ENCODE measurements around the gene GCC2. TPM values are rescaled to one million over a fixed set of nuclear protein-coding genes. Genes with fewer than 3 reads are reported as not detected.

GCC2 gene
- total and polyA plus RNA-seq, 2 of the 13 experiments (the other 11 are each of a cell fraction or from before 2014, with no cell fraction given), result 17.6 to 22.5 TPM

DNA sequence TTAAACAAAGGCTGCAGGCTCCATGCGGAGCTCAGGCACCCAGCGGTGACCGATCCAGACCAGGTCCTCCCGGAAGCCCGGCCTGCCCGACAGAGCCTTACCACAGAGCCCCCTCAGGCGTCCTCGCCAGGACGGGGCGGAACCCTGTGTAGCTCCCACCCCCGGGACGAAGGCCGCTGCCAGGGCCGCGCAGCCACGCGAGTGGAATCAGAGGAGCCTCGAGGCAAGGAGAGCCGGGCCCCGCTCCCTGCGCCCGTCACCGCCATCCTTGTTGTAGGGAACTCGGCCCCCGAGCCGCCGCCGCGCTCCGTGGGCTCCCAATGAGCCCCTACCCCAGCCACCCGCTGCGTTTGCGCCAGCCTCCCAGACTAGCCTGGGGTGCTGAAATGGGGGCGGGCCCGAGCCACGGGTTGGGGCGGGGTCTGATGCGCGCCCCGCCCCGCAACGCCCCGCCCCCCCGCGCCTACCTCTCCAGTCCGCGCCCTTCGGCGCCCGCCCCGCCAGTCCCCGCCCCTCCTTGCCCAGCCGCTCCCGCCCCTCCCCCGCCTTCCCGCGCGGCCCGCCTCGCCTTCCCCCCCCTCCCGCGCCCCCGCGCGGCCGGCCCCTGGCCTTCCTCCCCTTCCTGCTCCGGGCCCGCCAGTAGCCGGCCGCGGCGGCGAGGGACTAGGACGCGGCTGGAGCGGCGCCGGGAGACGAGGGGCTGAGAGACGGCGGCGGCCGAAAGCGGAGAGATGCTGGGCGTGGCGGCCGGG lies 85.0 kb downstream of the GCC2 start, which contains the start of gene LIMS1 (continued):
- TF ChIP-seq NRL (CRISPR knock-in tag; IDR thresholded peaks at IDR 0.05; ENCODE audit: borderline replicate concordance), result peak; percentile 84
- peak; percentile 62 for TF ChIP-seq PPARG (CRISPR knock-in tag; conservative IDR thresholded peaks at IDR 0.05)
- TF ChIP-seq HCFC1 (IDR thresholded peaks at IDR 0.05; ENCODE audit: low read depth, low read length), result 0 out of 2 replicates have a peak, but pooled peaks have one; percentile 6
- peak; percentile 53; the same call in 1 of the 2 replicates for TF ChIP-seq ZBTB34 (CRISPR knock-in tag; IDR thresholded peaks at IDR 0.05)
- TF ChIP-seq IKZF1 (IDR thresholded peaks at IDR 0.05), result no peak
- TF ChIP-seq, protein P1, sequence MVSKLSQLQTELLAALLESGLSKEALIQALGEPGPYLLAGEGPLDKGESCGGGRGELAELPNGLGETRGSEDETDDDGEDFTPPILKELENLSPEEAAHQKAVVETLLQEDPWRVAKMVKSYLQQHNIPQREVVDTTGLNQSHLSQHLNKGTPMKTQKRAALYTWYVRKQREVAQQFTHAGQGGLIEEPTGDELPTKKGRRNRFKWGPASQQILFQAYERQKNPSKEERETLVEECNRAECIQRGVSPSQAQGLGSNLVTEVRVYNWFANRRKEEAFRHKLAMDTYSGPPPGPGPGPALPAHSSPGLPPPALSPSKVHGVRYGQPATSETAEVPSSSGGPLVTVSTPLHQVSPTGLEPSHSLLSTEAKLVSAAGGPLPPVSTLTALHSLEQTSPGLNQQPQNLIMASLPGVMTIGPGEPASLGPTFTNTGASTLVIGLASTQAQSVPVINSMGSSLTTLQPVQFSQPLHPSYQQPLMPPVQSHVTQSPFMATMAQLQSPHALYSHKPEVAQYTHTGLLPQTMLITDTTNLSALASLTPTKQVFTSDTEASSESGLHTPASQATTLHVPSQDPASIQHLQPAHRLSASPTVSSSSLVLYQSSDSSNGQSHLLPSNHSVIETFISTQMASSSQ (IDR thresholded peaks at IDR 0.05; ENCODE audit: low read depth), result no peak
- TF ChIP-seq, protein P1 (CRISPR knock-in tag; IDR thresholded peaks at IDR 0.05; ENCODE audit: borderline replicate concordance), result peak; percentile 69; the same call in 1 of the 2 replicates
- TF ChIP-seq ZNF773 (CRISPR knock-in tag; IDR thresholded peaks at IDR 0.05; ENCODE audit: borderline replicate concordance), result peak; percentile 68; the same call in 1 of the 2 replicates
- peak; percentile 99 for TF ChIP-seq ZFP82 (CRISPR knock-in tag; IDR thresholded peaks at IDR 0.05; ENCODE audit: borderline replicate concordance)
- peak; percentile 74; the same call in 1 of the 2 replicates for TF ChIP-seq MAZ (IDR thresholded peaks at IDR 0.05; ENCODE audit: borderline replicate concordance, low read depth, low read length)
- TF ChIP-seq MAZ (CRISPR knock-in tag; IDR thresholded peaks at IDR 0.05; ENCODE audit: low read depth), result peak; percentile 88
- TF ChIP-seq, protein P2, sequence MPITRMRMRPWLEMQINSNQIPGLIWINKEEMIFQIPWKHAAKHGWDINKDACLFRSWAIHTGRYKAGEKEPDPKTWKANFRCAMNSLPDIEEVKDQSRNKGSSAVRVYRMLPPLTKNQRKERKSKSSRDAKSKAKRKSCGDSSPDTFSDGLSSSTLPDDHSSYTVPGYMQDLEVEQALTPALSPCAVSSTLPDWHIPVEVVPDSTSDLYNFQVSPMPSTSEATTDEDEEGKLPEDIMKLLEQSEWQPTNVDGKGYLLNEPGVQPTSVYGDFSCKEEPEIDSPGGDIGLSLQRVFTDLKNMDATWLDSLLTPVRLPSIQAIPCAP (CRISPR knock-in tag; IDR thresholded peaks at IDR 0.05; ENCODE audit: low read depth), result no peak; the same call in 1 of the 2 replicates
- TF ChIP-seq ZFP90 (CRISPR knock-in tag; IDR thresholded peaks at IDR 0.05; ENCODE audit: borderline replicate concordance), result peak; percentile 92; the same call in 1 of the 2 replicates
- TF ChIP-seq, protein P3, sequence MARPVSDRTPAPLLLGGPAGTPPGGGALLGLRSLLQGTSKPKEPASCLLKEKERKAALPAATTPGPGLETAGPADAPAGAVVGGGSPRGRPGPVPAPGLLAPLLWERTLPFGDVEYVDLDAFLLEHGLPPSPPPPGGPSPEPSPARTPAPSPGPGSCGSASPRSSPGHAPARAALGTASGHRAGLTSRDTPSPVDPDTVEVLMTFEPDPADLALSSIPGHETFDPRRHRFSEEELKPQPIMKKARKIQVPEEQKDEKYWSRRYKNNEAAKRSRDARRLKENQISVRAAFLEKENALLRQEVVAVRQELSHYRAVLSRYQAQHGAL (CRISPR knock-in tag; IDR thresholded peaks at IDR 0.05; ENCODE audit: not compliant biosample characterization), result peak; percentile 78
- peak; percentile 93; the same call in 1 of the 2 replicates for TF ChIP-seq ZNF605 (CRISPR knock-in tag; IDR thresholded peaks at IDR 0.05)
- TF ChIP-seq ZNF580 (CRISPR knock-in tag; IDR thresholded peaks at IDR 0.05; ENCODE audit: borderline replicate concordance, low read depth), result peak; percentile 87; the same call in 1 of the 2 replicates
- peak; percentile 78 for TF ChIP-seq ELF3 (CRISPR knock-in tag; IDR thresholded peaks at IDR 0.05)
- peak; percentile 28; the same call in 1 of the 2 replicates for TF ChIP-seq ZBTB21 (CRISPR knock-in tag; IDR thresholded peaks at IDR 0.05)
- TF ChIP-seq ZNF607 (CRISPR knock-in tag; IDR thresholded peaks at IDR 0.05; ENCODE audit: borderline replicate concordance), result peak; percentile 96
- TF ChIP-seq ZNF672 (CRISPR knock-in tag; IDR thresholded peaks at IDR 0.05), result no peak
- no peak for TF ChIP-seq ZNF720 (CRISPR knock-in tag; IDR thresholded peaks at IDR 0.05)
- TF ChIP-seq ZFP36 (IDR thresholded peaks at IDR 0.05; ENCODE audit: borderline replicate concordance, low read depth, low read length, partially characterized antibody), result no peak
